HG03432 (cell line): ENCODE measurements around the gene KANSL1.
"Not testable (repeated sequence)": the region's sequence is repeated elsewhere in the genome, so short reads cannot be mapped to it uniquely, and the experiment has no call there.

Experiments used
- ATAC-seq: cut with Tn5 transposase; IDR thresholded peaks from one replicate; pipeline ENCODE4 v1.9.1; 2021; ENCODE audit warnings: mild to moderate bottlenecking, moderate library complexity; ENCODE audit not compliant: unreplicated experiment

Gene KANSL1

DNA sequence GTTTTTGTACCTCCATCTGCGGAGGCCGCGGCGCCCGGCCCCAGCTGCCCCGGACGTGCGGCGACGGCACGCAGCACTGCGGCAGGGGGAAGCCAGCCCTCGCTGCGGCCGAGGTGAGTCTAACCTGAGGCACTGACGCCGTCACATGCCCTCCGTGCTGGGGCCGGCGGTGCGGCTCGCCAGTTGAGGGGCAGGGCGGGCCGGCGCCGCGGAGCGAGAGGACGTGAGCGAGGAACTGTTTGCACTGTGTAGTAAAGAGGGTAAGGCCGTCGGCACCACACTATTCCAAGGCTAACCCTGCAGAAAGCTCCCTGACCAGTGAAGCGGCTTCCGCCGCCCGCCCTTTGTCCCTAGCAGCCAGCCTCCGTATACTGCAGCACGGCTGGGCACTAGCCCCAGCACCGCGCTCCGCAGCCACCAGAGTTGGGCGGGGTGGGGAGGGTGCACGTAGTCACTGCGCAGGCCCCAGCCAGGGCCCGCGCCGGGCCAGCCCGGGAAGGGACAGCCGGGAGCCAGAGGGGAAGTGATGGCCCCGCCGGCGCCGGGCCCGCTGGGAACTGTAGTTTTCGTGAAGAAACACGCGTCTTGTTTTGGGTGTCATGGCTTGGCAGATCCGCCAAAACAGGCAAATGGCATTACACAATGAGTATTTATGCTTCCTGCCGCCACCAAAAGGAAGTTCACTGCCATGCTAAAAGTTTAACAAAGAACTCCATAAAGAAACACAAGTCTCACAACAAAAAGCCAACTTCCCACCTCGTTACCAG lies 580 bp upstream of the KANSL1 start:
- peak; percentile 67 for ATAC-seq

DNA sequence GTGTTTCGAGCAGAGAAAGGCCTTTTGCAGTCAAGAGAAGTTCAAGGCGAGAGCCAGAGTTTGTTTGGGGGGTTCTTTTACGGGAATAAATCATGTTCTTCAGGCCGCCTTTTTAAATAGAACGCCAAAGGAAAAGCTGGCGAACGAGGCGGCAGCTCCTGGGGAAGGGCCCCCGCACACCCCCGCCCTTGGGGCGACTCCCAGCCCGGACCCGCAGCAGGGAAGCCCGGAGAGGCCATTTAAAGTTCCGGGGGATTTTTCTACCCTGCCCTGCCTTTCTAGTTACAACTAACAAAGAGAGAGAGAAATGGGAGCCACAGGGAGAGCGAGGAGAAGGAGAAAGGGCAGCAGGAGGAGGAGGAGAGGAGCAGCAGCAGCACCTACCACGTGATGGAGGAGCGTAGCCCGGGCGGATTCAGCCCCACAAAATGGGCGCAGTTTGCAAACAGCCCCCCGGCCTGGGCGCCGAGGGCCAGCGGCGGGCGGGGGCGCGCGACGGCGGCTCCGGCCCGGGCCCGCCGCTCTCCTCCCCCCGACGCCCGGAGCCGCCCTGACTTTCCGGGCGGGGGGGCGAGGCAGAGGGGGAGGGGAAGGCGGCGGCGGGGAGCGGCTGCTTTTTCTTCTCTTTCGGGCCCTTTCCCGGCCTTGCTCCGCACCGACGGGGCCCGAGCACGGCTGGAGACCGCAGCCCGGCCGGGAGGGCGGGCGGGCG lies 634 bp downstream of the KANSL1 start:
- peak; percentile 34 for ATAC-seq

DNA sequence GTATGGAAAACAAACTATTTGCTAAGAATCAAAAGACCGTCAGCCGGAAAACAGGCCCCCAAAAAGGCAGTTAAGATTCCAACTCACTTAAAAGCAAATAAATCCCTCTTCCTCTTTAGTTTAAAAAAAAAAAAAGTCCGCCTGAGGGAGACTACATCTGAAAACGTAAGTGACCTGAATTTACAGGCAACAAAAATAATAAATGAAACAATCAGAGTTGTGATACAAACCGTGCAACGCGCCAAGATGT lies 1.1 kb downstream of the KANSL1 start:
- no peak for ATAC-seq

DNA sequence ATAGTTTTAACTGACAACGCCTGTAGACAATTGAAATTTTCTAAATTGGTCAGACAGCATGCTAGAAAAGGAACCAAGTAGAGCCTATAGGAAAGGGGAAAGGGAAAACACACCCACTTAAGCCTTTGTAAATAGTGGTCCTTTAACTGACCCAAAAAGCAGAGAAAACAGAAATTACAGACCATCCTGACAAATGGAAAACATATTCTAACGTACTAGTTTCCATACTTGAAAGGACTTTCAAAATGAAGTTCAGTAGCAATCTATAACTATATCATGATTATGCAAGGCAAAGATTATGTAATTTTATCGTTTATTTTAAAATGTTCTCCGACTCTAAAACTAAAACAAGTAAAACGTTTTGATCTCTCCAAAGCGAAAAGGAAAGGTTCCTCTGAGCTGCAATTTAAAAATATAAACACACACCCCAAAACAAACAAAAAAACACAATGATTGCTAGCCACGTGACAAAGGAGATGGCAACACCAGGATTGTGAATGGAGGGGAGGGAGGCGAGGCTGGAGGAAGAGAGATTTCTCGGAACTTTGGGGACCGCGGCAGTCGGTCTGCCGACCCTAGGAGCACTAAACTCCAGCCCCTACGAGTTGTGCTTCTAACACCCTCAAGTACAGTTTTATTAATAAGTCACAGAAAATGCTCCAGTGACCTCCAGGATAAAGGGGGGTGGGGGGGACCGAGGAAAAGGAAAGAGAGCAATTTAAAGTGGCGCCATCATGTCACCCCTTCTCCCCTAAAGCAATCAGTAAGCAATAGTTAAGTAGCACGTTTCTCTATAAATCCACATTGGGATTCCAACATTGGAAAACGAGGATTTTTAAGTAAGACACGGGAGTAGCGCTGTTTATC lies 1.7 kb downstream of the KANSL1 start:
- ATAC-seq, result no peak

DNA sequence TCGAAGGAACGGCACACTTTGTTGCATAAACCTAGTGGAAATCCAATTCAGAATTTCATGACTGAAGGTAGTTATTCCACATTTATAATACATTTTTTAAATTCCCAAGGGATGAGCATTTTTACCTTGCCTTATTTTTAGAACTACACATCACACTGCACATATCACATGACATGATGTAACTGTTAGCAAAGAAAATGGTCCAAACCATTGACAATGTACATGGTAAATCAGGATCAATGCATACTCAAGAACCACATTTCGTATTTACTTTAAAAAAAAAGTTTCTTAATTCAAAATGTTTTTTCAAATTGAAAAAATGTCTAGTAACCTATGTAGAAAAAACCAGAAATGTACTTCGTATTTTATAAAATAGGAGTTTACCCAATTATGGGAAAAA lies 2.5 kb downstream of the KANSL1 start:
- ATAC-seq, result no peak

DNA sequence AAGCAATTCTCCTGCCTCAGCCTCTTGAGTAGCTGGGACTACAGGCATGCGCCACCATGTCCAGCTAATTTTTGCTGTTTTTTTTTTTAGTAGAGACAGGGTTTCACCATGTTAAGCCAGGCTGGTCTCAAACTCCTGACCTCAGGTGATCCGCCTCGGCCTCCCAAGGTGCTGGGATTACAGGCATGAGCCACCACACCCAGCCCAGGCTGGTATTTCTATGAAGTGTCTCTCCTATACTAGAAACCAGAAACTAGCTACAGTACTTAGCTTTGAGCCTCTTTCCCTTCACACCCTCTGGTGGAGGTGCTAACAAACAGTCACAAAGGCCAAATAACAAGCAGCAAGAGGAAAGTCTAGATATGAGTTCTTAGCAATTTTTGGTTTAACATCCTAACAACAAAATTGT lies 6.4 kb downstream of the KANSL1 start:
- ATAC-seq, result not testable (repeated sequence)

DNA sequence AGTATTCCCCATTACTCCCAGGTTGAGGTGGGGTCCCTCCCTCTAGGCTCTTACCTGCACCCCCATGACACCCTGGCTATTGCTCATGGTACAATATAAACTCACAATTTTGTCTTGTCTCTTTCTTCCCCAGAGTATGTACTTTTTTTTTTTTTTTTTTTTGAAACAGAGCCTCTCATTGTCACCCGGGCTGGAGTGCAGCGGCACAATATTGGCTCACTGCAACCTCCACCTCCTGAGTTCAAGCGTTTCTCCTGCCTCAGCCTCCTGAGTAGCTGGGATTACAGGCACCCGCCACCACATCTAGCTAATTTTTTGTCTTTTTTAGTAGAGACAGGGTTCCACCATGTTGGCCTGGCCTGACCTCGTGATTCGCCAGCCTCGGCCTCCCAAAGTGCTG lies 8.5 kb downstream of the KANSL1 start:
- no peak for ATAC-seq

DNA sequence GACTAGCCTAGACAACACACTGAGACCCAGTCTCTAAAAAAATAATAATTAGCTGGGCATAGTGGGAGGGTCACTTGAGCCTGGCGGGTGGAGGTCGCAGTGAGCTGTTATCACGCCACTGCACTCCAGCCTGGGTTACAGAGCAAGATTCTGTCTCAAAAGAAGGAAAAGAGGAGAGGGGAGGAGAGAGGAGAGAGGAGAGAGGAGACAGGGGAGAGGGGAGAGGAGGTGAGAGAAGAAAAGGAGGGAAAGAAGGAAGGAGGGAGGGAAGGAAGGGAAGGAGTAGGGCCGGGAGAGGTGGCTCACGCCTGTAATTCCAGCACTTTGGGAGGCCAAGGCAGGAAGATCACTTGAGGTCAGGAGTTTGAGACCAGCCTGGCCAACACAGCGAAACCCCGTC lies 9.8 kb downstream of the KANSL1 start:
- not testable (repeated sequence) for ATAC-seq

DNA sequence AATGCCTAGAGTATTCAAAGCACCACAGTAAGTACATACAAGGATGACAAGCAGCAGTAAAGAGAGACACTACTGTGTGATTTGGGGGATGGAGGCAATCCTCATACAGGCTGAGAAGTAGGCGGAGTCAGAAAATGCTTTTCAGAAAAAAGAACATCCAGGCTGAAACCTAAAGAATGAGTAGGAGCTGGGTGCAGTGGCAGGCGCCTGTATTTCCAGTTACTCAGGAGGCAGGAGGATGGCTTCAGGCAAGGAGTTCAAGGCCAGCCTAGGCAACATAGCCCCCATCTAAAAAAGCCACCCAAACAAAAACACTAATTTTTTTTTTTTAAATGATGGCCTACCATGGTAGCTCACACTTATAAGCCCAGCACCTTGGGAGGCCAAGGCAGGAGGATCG lies 10.3 kb downstream of the KANSL1 start:
- no peak for ATAC-seq

DNA sequence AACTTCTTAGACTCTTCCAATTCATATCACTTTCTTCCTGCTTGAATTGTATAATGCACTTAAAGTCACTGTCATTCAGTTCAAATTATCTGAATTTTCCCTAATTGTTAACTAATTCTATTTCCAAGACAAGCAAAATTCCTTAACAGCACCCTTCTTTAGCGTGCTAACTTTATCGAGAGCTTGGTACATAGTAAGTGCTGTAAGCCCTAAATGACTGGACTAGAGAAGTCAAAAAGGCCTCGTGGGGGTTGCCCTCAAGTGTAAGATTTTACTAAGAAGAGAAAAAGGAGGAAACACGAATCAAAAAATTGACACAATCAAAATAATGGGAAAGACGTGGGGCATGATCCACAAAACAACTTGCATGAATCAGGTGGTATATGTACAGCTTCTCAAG lies 11.3 kb downstream of the KANSL1 start:
- ATAC-seq, result no peak

DNA sequence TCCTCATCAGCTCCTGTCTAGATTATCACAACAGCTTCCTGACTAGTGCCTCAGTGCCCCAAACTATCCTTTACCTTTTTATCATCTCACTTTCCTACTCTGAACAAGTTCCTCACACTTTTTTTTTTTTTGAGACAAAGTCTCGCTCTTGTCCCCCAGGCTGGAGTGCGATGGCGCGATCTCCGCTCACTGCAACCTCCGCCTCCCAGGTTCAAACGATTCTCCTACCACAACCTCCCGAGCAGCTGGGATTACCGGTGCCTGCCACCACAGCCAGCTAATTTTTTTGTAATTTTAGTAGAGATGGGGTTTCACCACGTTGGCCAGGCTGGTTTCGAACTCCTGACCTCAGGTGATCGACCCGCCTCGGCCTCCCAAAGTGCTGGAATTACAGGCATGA lies 11.9 kb downstream of the KANSL1 start:
- not testable (repeated sequence) for ATAC-seq

DNA sequence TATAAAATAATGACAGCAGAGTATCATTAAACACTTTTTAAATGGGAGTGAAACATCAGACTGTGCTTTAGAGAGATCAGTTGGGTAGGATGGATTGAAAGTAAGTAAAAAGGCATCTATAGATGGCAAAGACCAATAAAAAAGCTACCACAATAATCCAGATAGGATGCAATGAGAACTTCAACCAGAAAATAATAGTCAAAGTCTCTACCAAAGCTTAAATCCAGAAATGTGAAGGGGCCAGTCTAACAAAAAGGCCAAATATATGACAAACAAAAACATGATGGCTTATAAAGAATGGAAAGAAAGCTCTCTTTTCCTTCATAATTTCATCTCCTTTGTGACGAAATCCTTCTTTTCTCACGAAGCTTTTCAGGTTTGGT lies 12.3 kb downstream of the KANSL1 start:
- ATAC-seq, result no peak

DNA sequence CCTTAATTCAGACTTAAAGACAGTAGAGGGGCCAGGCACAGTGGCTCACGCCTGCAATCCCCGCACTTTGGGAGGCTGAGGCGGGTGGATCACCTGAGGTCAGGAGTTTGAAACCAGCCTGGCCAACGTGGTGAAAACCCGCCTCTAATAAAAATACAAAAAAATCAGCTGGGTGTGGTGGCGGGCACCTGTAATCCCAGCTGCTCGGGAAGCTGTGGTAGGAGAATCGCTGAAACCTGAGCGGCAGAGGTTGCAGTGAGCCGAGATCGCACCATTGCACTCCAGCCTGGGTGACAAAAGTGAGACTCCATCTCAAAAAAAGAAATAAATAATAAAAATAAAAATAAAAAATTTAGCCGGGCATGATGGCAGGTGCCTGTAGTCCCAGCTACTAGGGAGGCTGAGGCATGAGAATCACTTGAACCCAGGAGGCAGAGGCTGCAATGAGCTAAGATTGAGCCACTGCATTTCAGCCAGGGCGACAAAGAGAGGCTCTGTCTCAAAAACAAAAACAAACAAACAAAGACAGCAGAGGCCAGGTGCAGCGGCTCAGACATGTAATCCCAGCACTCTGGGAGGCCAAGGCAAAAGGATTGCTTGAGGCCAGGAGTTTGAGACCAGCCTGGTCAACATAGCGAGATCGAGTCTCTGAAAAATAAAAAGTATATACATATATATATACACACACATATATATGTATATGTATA lies 12.9 kb downstream of the KANSL1 start:
- ATAC-seq, result not testable (repeated sequence)

DNA sequence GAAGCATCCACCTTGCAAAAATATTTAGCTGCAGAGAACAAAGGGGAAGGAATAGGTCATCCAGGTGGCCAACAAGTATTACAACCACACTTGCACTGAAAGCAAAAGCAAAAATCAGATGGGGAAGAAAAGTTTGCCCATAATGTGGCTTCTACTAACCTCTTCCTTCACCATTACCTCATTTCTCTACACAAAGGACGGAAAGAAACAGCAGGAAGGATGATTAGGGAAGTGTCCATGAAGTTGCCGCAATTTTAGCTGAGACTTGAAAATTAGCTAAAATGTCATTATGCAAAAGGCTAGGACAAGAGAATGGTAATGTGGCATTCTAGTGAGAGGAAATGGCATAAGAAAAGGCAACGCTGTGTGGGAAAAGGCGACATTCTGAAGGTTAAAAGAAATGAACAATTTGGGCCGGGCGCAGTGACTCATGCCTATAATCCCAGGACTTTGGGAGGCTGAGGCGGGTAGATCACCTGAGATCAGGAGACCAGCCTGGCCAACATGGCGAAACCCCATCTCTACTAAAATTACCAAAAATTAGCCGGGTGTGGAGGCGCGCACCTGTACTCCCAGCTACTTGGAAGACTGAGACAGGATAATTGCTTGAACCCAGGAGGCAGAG lies 13.7 kb downstream of the KANSL1 start:
- no peak for ATAC-seq

DNA sequence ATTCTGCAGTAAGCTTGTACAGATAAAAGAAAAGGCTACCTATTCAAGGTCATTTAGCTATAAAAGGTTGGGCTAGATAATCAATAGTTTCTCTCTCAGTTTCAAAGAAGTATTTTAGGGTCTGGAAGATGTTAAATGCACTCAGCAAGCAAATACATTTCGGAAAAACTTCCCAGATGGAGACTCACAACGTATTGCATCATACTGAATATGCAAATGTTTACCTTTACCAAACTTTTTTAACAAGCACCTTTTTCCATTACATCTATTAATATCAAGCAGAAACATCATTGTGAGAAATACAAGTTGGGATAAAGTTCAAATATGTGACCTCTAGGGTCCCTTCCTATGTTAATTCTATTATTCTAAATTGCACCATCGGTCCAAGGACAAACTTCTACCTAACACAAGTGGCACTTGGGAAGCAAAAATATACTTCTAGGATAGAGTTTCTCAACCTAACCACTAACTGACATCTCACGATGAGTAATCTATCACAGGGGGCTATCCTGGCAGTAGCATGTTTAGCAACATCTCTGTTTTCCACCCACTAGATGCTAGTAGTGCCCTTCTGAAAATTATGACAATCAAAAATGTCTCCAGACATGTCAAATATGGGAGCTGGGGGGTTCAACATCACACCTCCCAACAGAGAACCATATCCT lies 14.5 kb downstream of the KANSL1 start:
- no peak for ATAC-seq

DNA sequence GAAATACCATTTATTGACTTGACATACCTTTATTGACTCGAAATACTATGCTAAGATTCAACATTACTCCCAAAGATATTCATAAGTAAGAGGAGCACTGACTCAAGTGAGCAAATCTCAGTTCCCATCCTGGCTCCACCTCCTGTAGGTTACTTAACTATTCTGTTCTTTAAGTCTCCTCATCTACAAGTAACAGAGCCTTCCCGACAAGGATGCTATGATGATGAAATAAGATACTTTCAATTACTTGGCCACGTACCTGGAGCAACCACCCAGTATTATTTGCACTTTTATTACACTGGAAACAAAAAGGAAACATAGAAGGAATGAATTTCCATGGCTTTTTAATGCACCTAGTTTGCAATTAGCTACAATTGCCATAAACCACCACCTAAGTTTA lies 16.3 kb downstream of the KANSL1 start:
- no peak for ATAC-seq

DNA sequence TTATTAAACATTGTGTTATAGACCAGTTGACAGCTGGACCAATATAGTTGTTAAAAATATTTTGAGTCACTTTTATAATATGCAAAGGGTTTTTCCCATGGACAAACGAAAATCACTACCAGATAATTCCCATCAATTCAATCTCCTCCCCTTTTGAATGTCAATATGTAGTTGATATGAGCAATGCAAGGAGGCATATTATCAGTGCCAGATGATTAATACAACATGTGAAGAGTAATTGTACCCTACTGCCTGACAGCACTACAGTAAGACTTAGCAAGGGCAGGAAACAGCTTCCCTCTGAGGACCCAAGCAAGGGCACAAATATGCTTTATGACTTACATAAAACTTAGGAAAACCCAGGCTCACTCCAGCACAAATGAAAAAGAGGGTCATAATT lies 17.3 kb downstream of the KANSL1 start:
- ATAC-seq, result no peak

DNA sequence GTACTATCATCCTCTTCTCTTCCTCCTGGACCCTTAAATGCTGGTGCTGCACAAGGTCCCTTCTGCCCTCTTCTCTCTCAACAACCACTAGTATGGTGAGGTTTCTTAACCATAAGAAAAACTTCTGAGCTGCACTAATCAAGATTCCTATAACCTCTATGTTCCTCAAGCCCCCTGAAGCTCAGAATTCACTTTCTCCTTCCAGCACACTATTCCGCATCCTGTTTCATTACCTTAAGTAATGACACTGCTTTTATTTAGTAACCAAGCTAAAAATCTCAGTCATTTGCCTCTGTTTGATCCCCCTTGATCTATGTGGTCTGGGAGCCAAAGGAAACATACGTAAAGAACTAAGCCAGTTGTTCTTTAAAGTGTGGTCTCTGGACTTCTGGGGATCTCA lies 20.1 kb downstream of the KANSL1 start:
- ATAC-seq, result no peak

DNA sequence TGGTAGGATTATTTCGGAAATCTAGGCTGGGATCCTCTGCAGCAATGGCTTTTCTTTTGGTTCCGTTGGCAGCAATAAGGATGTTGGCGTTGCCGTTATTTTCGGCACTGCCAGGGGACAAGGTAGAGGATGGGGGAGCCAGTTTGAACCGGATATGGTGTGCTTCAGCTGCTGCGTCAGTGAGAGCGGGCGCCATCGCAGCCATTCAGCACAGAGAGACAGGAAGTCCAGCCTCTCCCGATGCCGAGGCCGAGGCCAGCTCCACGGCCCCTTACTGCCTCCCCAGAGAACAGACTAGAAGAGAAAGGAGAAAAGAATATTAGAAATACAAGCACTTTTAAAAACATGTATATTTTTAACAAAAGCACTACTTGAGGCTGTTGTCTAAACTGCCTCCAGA lies 21.3 kb downstream of the KANSL1 start:
- no peak for ATAC-seq
